Gastrocnemius medialis (tissue), 4 donors: Measurements from ENCODE around the gene PECR.

Experiments used
- CTCF ChIP-seq, 5 experiments: fragments of 450-650 bp in 3 of 5; fragments of 200-600 bp in 2 of 5; sonication (generic) in 2 of 5; IDR thresholded peaks in 4 of 5; conservative IDR thresholded peaks in 1 of 5; 1 replicate in 4 of 5; 2 replicates in 1 of 5; pipeline ENCODE4 v1.5.1; 2016 to 2019; ENCODE audit warnings: antibody characterized with exemption in 5 of 5, mild to moderate bottlenecking in 3 of 5, moderate library complexity in 3 of 5
- POLR2A ChIP-seq, 2 donors: fragments of 450-650 bp; IDR thresholded peaks; one replicate each; pipeline ENCODE4 v1.6.1; 2017; ENCODE audit warnings: antibody characterized with exemption in 2 of 2, mild to moderate bottlenecking in 2 of 2, moderate library complexity in 2 of 2

GRCh38 chr2:216121255-216121654, 39.6 kb upstream of the PECR start:
- TF ChIP-seq CTCF (IDR thresholded peaks at IDR 0.05 in 4 of 5, conservative IDR thresholded peaks at IDR 0.05 in 1 of 5) (no peak), POLR2A (IDR thresholded peaks at IDR 0.05) (no peak)
